Renal pelvis (tissue), 4 donors: ENCODE data around the gene GCNT1. TPM values are rescaled to one million over a fixed set of nuclear protein-coding genes. Genes with fewer than 3 reads are reported as not detected.
"Not testable (repeated sequence)": the region's sequence is repeated elsewhere in the genome, so short reads cannot be mapped to it uniquely, and the experiment has no call there.

Experiments
- DNase-seq: peaks from one replicate; pipeline ENCODE4 v3.0.0-alpha.2; 2013
- polyA plus RNA-seq, 3 donors: library from polyadenylated mRNA; unstranded; fragments of 120-200 nt; gene quantifications; one replicate each; pipeline ENCODE4 v1.2.1, GENCODE V29; 2013; ENCODE audit not compliant: insufficient read length in 3 of 3

The GCNT1 gene
- polyA plus RNA-seq, 3 donors: 3.7 to 5.6 (median 4.5) TPM

- DNase-seq: no peak
These were observed 20.0 kb upstream of the GCNT1 start for GRCh38 chr9:76438841-76439588.

DNA sequence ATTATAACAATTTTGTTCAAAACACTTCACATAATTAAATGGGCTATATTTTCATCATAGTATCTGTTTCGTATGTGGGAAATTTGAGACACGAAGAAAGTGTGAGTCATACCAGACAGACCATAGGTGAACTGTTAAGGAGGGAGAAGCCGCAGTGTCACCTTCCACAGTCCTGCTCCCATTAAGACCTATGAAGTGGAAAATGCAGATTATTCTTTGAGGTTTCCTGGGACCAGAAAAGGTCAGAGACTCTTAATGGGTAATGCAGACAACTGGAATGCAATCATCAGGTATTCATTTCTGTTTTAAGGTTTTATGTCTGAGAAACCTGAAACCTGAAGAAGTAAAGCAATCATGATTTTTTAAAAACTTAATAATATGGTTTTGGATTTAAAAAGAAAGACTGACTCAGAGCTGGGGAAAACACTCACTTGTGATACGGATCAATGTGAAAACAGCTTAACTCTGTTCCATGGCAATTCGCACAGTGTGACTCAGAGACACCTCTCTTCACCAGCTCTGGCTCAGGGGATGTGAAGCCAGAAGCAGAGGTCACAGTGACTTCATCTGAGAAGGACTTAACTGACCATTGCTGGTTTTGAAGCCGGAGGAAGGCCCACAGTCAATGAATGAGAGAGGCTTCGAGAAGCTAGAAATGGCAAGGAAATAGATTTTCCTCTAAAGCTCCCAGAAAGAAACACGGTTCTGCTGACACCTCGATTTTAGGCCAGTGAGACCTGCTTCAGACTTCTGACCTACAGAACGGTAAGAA is 17.2 kb upstream of the GCNT1 start:
- peak; percentile 19 for DNase-seq

DNA sequence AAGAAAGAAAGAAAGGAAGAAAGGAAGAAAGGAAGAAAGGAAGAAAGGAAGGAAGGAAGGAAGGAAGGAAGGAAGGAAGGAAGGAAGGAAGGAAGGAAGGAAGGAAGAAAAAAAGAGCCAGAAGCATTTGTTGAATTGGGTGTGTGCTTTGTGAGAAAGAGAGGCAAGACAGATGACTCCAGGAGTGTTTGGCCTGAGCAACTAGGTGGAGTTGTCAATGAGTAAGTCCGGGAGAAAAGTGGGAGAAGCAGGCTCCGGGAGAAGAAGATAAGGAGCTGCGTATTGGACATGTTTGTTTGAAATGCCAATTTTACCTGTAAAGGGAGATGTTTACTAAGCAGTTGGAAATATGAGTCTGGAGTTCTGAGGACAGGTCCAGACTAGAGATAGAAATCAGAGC is 15.1 kb upstream of the GCNT1 start:
- DNase-seq: no peak

- DNase-seq: no peak
These were observed 14.6 kb upstream of the GCNT1 start for GRCh38 chr9:76444322-76444929.

DNA sequence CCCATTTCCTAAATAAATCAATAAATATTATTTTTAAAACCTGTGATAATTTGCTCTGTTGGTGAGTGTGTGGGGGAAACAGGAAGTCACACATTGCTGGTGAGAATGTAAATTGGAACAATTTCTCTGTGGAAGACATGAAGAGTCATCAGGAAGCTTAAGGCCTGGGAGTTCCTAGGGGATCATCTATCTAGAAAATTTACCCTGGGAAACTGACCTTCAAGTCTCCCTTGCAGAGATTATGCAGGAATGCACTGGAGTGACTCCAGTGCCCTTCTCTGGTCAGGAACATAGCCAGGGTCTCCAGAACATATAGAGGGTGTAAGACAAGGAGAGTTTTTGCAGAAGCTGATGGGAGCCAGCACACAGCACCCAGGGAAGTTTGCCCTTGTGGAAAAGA is 13.0 kb upstream of the GCNT1 start:
- no peak for DNase-seq

DNA sequence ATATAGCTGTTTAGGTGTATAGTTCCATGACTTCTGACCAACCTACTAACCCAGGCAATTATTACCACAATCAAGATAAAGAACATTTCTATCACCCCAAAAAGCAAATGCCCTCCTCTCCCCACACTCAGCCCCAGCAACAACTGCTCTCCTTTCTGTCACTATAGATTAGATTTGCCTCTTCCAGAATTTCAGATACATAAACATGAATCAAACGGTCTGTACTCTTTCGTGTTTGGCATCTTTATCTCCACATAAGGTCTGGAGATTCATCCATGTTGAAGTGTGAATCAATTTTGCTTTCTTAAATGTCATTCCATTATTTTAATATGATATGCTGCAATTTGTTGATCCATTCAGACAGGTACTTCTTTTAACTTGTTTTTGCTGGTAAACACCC is 10.5 kb upstream of the GCNT1 start:
- no peak for DNase-seq

DNA sequence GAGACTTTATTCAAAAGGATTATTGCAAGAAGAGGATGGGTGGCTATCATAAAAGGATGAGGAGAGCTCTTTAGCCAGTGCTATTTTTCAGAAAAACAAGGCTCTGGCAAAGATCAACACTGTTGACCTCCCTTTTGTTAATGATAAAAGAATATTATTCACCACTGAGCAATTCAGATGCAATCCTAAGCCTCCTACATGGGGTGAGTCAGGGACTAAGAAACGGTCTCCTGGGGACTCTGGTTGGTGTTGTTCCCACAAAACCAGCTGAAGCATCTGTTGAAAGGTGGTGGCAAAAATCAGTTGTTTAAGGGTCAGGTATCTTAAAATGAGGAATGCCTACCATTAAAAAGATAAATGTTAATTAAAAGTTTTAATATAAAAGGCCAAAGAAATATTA is 7.7 kb upstream of the GCNT1 start:
- no peak for DNase-seq

DNA sequence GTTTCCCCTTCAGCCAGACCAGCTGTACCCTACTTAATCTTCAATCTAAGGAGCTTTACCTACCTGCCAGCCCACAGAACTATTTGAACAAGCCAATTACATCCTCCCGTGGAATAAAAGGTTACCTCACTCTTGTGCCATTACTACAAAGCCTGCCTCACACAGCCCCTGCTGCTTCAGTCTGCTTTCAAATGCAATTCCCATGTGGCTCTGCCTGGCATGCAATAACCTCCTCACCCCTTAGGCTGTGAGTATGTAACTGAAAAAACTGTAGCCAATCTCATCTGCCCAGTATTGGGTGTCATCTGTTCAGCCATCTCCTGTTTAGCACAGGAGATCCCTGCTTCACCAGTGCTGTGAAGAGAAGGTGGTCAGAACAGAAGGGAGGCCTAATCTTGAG is 6.1 kb upstream of the GCNT1 start:
- no peak for DNase-seq

DNA sequence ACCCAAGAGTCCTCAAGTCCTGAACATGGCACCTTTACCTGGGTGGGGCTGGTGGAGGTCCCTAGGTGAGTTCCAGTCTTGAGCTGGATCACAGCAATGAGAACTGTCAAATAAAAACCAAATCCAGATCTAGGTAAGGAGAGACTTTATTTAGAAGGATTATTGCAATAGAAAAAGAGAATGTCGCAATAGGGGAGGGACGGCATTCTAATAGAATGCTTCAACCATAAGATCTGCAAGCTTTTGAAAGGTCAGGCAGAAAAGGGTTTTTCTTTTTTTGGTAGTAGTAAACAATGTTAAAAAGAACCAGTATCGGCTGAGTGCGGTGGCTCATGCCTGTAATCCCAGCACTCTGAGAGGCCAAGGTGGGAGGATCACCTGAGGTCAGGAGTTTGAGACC is 5.2 kb upstream of the GCNT1 start:
- DNase-seq: no peak

GRCh38 chr9:76454311-76454710 is 4.7 kb upstream of the GCNT1 start:
- DNase-seq: no peak

DNA sequence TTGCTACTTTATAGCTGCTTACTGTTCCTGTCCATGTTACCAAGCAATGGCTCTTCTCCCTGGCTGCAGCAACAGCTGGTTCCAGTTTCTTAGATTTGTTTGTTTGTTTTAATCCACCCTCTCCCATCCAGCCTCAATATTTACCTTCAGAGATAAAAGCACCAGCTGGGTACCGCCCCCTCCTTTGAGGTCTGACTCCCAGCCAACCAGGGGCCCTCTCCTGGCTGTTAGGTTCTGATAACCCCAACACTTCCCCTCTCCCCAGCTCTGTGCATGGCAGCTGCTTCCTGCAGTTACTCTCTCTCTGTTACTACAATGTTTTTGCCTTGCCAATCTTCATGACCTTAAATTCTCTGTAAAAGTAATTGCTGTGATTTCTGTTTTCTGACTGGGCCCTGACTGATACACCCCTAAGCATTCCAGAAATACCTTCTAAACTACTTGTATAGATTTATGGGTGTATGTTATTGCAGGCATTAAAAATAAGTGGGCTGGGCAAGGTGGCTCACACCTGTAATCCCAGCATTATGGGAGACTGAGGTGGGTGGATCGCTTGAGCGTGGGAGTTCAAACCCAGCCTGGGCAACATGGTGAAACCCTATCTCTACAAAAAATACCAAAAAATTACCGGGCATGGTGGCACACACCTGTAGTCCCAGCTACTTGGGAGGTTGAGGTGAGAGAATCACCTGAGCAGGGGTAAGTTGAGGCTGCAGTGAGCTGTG is 2.6 kb upstream of the GCNT1 start:
- peak; percentile 76 for DNase-seq

DNA sequence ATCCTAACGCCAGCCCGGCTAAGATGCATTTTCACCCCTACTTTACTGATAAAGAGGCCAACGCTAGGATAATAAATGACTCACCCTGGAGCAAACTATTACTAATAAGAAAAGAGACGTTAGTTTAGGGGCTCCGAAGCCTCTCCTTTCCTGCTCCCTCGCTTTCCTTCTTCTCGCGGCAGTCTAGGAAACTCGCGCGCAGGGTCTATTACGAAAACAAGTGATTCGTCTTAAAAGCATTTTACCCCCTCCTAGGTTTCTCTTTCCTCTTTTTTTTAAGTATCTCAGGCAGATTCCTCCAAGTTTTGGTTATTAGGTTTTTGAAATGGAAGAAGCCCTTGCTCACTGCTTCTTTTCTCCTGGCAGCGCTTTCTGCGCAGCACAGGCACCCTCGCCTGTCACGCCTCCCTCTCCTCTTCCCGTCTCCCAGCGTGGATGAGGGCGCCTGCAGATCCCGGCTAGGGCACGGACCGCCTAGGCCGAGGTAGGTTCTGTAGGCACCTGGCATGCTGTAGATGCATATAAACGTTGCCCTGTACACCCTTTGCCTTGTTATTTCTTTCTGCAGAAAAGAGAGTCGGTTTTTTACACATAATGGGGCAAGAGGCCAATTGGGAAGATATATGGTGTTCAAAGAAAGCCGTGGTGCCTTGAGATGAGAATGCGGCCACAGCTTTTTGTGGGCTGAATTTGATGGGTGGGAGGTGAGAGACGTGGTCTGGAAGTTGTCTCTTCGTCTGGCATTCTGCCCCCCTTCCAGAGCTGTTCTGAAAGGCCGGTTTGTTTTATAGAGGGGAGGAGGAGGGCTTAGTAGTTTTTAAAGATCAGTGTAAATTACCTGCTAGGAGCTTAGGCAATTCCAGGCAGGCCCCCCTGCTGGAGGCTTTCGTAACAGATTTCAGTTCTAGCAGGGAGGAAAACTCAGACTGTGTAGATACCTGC is 983 bp downstream of the GCNT1 start:
- peak; percentile 51 for DNase-seq

DNA sequence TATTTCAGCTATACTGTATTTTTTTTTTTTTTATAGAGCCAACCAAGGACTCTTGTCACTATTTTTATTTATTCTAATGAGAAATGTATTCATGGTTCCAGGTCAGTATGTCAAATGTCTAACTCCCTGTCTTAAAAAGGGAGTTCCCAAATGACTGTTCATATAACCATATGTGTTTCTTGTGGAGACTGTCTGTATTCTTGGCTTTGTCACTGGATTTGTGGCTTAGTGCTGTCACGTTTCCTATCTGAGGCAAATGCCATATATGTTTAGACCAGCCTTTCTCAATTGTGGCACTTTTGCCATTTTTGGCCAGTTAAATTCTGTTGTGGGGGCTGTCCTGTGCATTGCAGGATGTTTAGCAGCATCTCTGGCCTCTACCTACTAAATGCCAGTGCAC is 3.1 kb downstream of the GCNT1 start:
- no peak for DNase-seq

DNA sequence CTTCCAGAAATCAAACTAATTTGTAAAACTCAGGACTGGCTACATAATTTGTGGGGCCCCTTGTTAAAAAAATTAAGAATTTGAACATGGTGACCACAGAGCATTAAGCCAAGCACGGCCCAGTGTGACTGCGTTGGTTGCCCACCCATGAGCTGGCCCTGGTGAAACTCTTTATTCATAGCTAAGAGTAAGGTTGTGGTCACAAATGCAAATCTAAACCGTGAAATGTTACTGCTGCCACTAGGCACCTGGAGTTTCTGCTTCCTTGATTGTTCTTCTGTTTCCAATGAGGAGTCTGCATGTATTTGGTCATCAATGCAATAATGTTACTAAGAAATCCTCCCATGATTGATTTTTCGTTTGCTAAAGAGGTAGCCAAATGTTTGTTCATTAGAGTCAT is 4.2 kb downstream of the GCNT1 start:
- DNase-seq: no peak

DNA sequence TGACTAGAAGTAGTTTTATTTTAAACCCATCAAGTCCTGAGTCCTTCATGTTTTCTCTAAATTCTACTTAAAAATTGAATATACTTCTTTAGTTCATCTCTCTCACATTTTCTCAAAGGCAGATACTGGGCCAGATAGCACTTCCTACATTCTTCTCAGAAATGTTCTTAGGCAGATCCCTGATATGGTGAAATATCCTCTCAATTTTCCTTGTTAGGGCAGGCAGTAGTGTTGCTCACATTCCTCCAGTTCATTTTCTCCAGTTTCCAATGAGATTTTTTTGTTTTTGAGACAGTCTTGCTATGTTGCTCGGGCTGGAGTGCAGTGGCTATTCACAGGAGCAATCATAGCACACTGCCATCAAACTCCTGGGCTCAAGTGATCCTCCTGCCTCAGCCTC is 5.7 kb downstream of the GCNT1 start:
- DNase-seq: no peak

GRCh38 chr9:76465442-76466298 is 6.7 kb downstream of the GCNT1 start:
- no peak for DNase-seq

DNA sequence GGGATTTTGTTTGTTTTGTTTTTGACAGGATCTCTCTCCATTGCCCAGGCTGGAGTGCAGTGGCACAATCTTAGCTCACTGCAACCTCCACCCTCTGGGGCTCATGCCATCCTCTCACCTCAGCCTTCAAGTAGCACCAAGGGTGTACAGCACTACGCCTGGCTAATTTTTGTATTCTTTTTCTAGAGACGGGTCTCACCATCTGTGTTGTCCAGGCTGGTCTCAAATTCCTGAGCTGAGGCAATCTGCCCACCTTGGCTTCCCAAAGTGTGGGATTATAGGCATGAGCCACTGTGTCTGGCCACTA is 7.3 kb downstream of the GCNT1 start:
- no peak for DNase-seq

- DNase-seq: no peak
These were observed 15.4 kb downstream of the GCNT1 start for GRCh38 chr9:76474419-76474818.

GRCh38 chr9:76475686-76476085 is 16.7 kb downstream of the GCNT1 start:
- no peak for DNase-seq

- not testable (repeated sequence) for DNase-seq
These were observed 18.8 kb downstream of the GCNT1 start for GRCh38 chr9:76477818-76478217.

DNA sequence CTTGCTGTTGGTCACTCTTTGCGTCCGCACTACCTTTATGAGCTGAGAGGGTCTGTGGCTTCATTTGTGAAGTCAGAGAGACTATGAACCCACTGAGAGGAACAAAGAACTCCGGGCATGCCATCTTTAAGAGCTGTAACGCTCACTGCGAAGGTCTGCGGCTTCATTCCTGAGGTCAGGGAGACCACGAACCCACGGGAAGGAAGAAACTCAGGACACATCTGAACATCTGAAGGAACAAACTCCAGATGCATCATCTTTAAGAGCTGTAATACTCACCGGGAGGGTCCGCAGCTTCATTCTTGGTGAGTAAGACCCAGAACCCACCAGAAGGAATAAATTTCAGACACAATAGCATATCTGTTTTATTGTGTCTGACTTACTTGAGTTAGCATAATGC is 19.2 kb downstream of the GCNT1 start:
- no peak for DNase-seq
